ENCODE measurements around the gene TSPAN9.

Gene TSPAN9

GRCh38 chr12:3250034-3250433 is 172.9 kb downstream of the TSPAN9 start:
- no peak for DNase-seq (ENCODE audit: low read depth in 2 of 2)

- DNase-seq (ENCODE audit: low read depth in 2 of 2) = no peak
These were observed 173.4 kb downstream of the TSPAN9 start for GRCh38 chr12:3250576-3250975.

- DNase-seq (ENCODE audit: low read depth in 2 of 2) = no peak
These were observed 173.9 kb downstream of the TSPAN9 start for GRCh38 chr12:3251067-3251466.

- DNase-seq (ENCODE audit: low read depth in 2 of 2) = no peak
These were observed 174.5 kb downstream of the TSPAN9 start for GRCh38 chr12:3251691-3252090.

GRCh38 chr12:3252450-3252891 is 175.3 kb downstream of the TSPAN9 start:
- no peak for DNase-seq (ENCODE audit: low read depth in 2 of 2)

- DNase-seq (ENCODE audit: low read depth in 2 of 2) = no peak
These were observed 176.6 kb downstream of the TSPAN9 start for GRCh38 chr12:3253682-3254275.

GRCh38 chr12:3255057-3255456 is 177.9 kb downstream of the TSPAN9 start:
- DNase-seq (ENCODE audit: low read depth in 2 of 2) = no peak

- DNase-seq (ENCODE audit: low read depth in 2 of 2) = no peak
These were observed 179.0 kb downstream of the TSPAN9 start for GRCh38 chr12:3256103-3256631.

- DNase-seq (ENCODE audit: low read depth in 2 of 2) = no peak
These were observed 180.2 kb downstream of the TSPAN9 start for GRCh38 chr12:3257411-3257810.

GRCh38 chr12:3259973-3260372 is 182.8 kb downstream of the TSPAN9 start:
- no peak for DNase-seq (ENCODE audit: low read depth in 2 of 2)

- DNase-seq (ENCODE audit: low read depth in 2 of 2) = no peak
These were observed 184.7 kb downstream of the TSPAN9 start for GRCh38 chr12:3261782-3262359.

GRCh38 chr12:3262470-3262869 is 185.3 kb downstream of the TSPAN9 start:
- DNase-seq (ENCODE audit: low read depth in 2 of 2) = no peak

- no peak for DNase-seq (ENCODE audit: low read depth in 2 of 2)
These were observed 186.1 kb downstream of the TSPAN9 start for GRCh38 chr12:3263282-3263681.

GRCh38 chr12:3263939-3264922 is 187.1 kb downstream of the TSPAN9 start:
- DNase-seq (ENCODE audit: low read depth in 2 of 2) = no peak

- DNase-seq (ENCODE audit: low read depth in 2 of 2) = no peak
These were observed 188.2 kb downstream of the TSPAN9 start for GRCh38 chr12:3265406-3265805.

GRCh38 chr12:3266638-3267037 is 189.5 kb downstream of the TSPAN9 start:
- DNase-seq (ENCODE audit: low read depth in 2 of 2) = no peak

GRCh38 chr12:3267690-3268089 is 190.5 kb downstream of the TSPAN9 start:
- no peak for DNase-seq (ENCODE audit: low read depth in 2 of 2)

GRCh38 chr12:3269594-3269993 is 192.4 kb downstream of the TSPAN9 start:
- DNase-seq (ENCODE audit: low read depth in 2 of 2) = no peak

GRCh38 chr12:3271146-3271545 is 194.0 kb downstream of the TSPAN9 start:
- DNase-seq (ENCODE audit: low read depth in 2 of 2) = no peak

GRCh38 chr12:3271639-3272038 is 194.5 kb downstream of the TSPAN9 start:
- DNase-seq (ENCODE audit: low read depth in 2 of 2) = no peak

GRCh38 chr12:3272958-3273357 is 195.8 kb downstream of the TSPAN9 start:
- DNase-seq (ENCODE audit: low read depth in 2 of 2) = no peak

- no peak for DNase-seq (ENCODE audit: low read depth in 2 of 2)
These were observed 196.3 kb downstream of the TSPAN9 start for GRCh38 chr12:3273409-3273853.

Data from stimulated activated CD4-positive, alpha-beta T cell treated with anti-CD3 and anti-CD28 coated beads, Interleukin-1b, Interleukin-23, amount 100 ng/mL, for 4 hours (primary cell).